K562 (cell line): ENCODE measurements around the gene SENP3. TPM values are rescaled to one million over a fixed set of nuclear protein-coding genes. Genes with fewer than 3 reads are reported as not detected.
A peak's percentile ranks its signal among the peaks of the same experiment; 100 is the strongest.

Source experiments
- HDAC1 ChIP-seq, 2 experiments: fragments of 450-650 bp; IDR thresholded peaks; 2 replicates each; pipeline ENCODE4 v1.6.1; 2016 to 2017; ENCODE audit warnings: inconsistent platforms in 1 of 2, mild to moderate bottlenecking in 1 of 2, moderate library complexity in 1 of 2
- ZNF184 ChIP-seq: sonication (generic); formaldehyde crosslinking; IDR thresholded peaks from 2 replicates; pipeline ENCODE4 v1.5.0; 2020; ENCODE audit warnings: missing genetic modification reagents
- ZNF282 ChIP-seq: sonication (generic); formaldehyde crosslinking; IDR thresholded peaks from 2 replicates; pipeline ENCODE4 v1.8.1; 2023; ENCODE audit warnings: missing genetic modification reagents
- polyA plus RNA-seq, 8 experiments: library from polyadenylated mRNA; depleted of rRNA in 4 of 8; stranded (reverse) in 5 of 8; unstranded in 3 of 8; fragments of >200 nt; fragmentation: Nextera tagmentation in 2 of 8; fragmentation: Illumina TruSeq in 1 of 8; extraction: Ambion mirVana in 2 of 8; extraction: Trizol in 1 of 8; gene quantifications; 2 replicates each; pipeline versions ENCODE4 v1.2.1 to v1.2.3, GENCODE V29; 2011 to 2014; ENCODE audit warnings: inconsistent platforms in 1 of 8, missing spikeins in 1 of 8
- total RNA-seq, 7 experiments: library from RNA; depleted of rRNA in 6 of 7; stranded (reverse); fragments of >200 nt in 6 of 7; fragmentation: Illumina TruSeq in 2 of 7; extraction: Trizol in 2 of 7; gene quantifications; 2 replicates each; pipeline versions ENCODE4 v1.2.1 to v1.2.3, GENCODE V29; 2011 to 2021; ENCODE audit warnings: low replicate concordance in 1 of 7
- TF ChIP-seq, protein P1 (sequence below): sonication (generic); formaldehyde crosslinking; IDR thresholded peaks from 2 replicates; pipeline ENCODE4 v1.8.0; 2022; ENCODE audit warnings: mild to moderate bottlenecking, low read depth, missing genetic modification reagents
- TF ChIP-seq, protein P2 (sequence below): fragments of 200-800 bp; sonication (Bioruptor generic); IDR thresholded peaks from 2 replicates; pipeline ENCODE4 v1.6.1; 2016; ENCODE audit warnings: missing genetic modification characterization, missing compliant biosample characterization

The SENP3 gene
- total and polyA plus RNA-seq, 9 of the 15 experiments (the other 6 are each of a cell fraction or from before 2014, with no cell fraction given): 0.63 to 102 (median 78.8) TPM

DNA sequence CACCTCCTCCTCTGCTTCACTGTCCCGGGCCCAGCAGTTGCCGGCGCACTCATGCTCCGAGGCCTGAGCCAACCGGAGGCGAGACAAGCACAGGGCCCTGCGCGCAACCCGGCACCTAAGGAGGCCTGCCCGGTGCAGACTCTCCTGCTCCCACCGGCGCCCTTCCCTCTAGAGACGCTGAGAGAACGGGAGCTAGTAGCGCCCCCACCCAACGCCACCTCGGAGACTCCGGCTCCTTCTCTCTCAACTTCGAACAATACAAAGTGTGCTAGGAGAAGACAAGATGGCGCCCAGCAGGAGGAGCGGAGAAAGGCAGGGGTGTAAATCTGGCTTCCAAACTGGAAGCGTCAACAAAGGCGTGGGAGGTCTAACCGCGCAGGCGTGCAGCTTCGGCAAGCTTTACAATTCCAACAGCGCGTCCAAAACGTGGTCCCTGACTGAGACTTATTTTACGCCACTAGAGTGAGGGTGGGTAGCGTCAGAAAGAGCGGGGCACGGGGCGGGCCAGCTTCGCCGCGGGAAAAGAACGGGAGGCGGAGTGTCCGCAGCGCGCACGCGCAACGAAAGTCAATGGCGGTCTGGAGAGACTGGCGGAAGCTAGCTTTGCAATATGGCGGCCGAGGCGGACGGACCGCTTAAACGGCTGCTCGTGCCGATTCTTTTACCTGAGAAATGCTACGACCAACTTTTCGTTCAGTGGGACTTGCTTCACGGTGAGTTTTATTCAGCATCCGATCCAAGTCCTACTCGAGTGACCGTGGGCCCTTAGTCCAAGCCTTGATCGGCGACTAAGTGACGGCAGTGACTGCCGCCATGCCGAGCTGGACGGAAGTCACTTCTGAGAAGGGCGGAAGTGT, 21.8 kb downstream of the SENP3 start, which contains the start of gene MPDU1 (continued):
- TF ChIP-seq, protein P1, sequence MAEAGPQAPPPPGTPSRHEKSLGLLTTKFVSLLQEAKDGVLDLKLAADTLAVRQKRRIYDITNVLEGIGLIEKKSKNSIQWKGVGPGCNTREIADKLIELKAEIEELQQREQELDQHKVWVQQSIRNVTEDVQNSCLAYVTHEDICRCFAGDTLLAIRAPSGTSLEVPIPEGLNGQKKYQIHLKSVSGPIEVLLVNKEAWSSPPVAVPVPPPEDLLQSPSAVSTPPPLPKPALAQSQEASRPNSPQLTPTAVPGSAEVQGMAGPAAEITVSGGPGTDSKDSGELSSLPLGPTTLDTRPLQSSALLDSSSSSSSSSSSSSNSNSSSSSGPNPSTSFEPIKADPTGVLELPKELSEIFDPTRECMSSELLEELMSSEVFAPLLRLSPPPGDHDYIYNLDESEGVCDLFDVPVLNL (CRISPR knock-in tag): peak; percentile 93
- TF ChIP-seq, protein P2, sequence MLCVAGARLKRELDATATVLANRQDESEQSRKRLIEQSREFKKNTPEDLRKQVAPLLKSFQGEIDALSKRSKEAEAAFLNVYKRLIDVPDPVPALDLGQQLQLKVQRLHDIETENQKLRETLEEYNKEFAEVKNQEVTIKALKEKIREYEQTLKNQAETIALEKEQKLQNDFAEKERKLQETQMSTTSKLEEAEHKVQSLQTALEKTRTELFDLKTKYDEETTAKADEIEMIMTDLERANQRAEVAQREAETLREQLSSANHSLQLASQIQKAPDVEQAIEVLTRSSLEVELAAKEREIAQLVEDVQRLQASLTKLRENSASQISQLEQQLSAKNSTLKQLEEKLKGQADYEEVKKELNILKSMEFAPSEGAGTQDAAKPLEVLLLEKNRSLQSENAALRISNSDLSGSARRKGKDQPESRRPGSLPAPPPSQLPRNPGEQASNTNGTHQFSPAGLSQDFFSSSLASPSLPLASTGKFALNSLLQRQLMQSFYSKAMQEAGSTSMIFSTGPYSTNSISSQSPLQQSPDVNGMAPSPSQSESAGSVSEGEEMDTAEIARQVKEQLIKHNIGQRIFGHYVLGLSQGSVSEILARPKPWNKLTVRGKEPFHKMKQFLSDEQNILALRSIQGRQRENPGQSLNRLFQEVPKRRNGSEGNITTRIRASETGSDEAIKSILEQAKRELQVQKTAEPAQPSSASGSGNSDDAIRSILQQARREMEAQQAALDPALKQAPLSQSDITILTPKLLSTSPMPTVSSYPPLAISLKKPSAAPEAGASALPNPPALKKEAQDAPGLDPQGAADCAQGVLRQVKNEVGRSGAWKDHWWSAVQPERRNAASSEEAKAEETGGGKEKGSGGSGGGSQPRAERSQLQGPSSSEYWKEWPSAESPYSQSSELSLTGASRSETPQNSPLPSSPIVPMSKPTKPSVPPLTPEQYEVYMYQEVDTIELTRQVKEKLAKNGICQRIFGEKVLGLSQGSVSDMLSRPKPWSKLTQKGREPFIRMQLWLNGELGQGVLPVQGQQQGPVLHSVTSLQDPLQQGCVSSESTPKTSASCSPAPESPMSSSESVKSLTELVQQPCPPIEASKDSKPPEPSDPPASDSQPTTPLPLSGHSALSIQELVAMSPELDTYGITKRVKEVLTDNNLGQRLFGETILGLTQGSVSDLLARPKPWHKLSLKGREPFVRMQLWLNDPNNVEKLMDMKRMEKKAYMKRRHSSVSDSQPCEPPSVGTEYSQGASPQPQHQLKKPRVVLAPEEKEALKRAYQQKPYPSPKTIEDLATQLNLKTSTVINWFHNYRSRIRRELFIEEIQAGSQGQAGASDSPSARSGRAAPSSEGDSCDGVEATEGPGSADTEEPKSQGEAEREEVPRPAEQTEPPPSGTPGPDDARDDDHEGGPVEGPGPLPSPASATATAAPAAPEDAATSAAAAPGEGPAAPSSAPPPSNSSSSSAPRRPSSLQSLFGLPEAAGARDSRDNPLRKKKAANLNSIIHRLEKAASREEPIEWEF (CRISPR knock-in tag): peak; percentile 90
- 0 out of 2 replicates have a peak, but pooled peaks have one; percentile 11 for TF ChIP-seq ZNF282
- peak in 1 of 2 experiments; percentile 54; a peak in 2 of 4 replicates for TF ChIP-seq HDAC1 (IDR thresholded peaks at IDR 0.05)
- TF ChIP-seq ZNF184 (CRISPR knock-in tag): no peak
